HG03442 (cell line): Measurements from ENCODE around the gene XPO1.

Experiments used
- ATAC-seq: cut with Tn5 transposase; IDR thresholded peaks from one replicate; pipeline ENCODE4 v1.9.1; 2021; ENCODE audit warnings: mild to moderate bottlenecking, moderate library complexity; ENCODE audit not compliant: unreplicated experiment

Gene XPO1

DNA sequence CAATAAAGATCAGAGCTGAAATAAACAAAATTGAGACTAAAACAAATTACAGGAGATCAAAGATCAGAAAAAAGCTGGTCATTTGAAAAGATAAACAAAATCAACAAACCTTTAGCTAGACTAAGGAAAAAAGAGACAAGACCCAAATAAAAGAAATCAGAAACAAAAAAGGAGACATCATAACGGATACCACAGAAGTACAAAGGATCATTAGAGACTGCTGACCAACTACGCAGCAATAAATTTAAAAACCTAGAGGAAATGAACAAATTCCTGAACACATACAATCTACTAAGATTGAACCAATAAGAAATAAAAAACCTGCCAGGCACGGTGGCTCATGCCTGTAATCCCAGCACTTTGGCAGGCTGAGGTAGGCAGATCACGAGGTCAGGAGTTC is 101.0 kb downstream of the XPO1 start:
- no peak for ATAC-seq

DNA sequence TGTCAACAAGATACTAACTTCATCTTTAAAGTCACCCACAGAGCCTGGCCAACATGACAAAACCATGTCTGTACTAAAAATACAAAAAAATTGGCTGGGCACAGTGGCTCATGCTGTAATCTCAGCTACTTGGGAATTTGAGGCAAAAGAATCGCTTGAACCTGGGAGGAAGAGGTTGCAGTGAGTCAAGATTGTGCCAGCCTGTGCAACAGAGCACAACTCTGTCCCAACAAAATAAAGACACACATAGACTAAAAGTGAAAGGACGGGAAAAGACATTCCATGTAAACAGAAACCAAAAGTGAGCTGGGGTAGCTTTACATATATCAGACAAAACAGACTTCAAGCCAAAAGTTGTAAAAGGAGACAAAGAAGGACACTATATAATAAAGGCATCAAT is 102.1 kb downstream of the XPO1 start:
- ATAC-seq = no peak

DNA sequence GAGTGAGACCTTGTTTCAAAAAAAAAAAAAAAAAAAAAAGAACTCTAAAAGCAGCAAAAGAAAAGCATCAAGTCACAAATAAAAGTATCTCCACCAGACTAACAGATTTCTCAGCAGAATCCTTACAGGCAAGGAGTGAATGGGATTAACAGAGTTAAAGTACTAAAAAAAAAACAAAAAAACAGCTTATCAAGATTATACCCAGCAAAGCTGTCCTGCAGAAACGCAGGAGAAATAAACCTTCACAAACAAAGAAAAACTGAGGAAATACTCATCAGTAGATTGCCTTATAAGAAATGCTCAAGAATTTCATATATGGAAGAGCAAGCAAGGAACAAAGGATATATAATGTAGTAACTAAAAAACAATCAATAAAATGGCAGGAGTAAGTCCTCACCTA is 102.9 kb downstream of the XPO1 start:
- no peak for ATAC-seq

DNA sequence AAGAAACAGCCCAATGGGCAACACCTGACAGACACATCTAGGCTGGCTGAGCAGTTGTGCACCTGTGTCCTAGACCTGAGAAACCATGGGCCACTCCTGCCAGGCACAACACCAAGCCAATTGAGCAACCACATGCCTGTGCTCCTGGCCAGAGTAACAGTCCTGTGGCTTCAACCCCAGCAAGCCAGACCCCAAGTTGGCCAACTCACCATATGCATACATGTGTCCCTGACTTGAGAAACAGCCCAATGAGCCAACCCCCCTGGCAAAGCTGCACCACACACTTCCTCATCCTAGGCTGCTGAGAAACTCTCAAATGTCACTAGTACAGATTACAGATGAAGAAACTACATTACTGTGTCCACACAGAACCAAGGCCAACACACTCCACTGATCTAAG is 103.8 kb downstream of the XPO1 start:
- ATAC-seq = no peak

DNA sequence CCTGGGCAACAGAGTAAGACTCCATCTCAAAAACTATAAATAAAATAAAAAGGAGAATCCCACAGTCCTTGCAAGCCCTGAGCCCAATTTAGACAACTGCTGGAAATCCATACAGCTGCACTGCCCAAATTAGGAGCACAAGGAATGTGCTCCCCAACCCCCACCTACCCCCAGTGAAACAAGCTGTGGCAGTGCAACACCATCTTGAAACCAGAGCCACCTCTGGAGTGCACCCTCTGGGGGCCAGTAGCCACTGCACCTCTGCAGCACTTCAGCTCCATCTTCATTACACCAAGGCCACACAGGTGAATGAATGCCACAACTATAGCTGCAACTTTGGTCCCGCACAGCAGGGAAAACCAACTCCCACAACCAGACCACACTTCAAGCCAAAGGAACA is 104.5 kb downstream of the XPO1 start:
- no peak for ATAC-seq

DNA sequence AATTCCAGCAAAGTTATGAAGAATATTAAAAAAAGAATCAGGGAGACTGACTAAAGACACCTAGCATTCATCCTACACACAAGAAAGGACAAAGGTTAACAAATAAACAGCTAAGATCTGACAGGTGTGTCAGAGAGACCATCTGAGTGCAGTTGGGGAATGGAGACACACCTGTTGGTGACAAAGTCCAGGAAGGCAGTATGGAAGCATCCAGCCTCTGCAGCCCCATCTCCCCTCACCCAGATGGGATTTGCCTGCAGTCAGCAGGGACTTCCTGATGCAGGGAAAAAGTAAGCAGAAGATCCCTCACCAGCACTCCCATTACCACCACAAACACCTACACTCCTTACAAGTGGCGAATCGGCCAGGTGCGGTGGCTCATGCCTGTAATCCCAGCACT is 105.2 kb downstream of the XPO1 start:
- no peak for ATAC-seq

DNA sequence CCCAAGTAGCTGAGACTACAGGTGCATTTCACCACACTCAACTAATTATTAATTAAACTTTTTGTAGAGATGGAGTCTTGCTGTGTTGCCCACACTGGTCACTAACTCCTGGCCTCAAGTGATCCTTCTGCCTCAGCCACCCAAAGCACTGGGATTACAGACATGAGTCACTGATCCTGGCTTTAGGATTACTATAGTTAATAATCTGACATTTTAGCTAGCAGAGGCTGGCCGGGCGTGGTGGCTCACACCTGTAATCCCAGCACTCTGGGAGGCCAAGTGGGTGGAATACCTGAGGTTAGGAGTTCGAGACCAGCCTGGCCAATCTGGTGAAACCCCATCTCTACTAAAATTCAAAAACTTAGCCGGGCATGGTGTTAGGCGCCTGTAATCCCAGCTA is 106.8 kb downstream of the XPO1 start:
- ATAC-seq = no peak
